ENCODE data around the gene LRRC47.

LRRC47 gene

GRCh38 chr1:3729594-3730542 is 66.4 kb downstream of the LRRC47 start:
- TF ChIP-seq CTCF (IDR thresholded peaks at IDR 0.05; ENCODE audit: insufficient read depth, missing control alignments) = no peak
- FAIRE-seq (no peak), DNase-seq (ENCODE audit: insufficient read length, low spot score) (no peak)

Measured in D721Med (cell line).